22Rv1 (cell line): ENCODE measurements around the gene TNFRSF21.

Experiments
- H3K27ac ChIP-seq: fragments of 450-650 bp; 2 replicates; pipeline ENCODE4 v1.5.1; 2017
- CTCF ChIP-seq: fragments of 450-650 bp; IDR thresholded peaks from 2 replicates; pipeline ENCODE4 v1.5.1; 2017; ENCODE audit warnings: mild to moderate bottlenecking
- ZFX ChIP-seq: fragments of 450-650 bp; IDR thresholded peaks from 2 replicates; pipeline ENCODE4 v1.6.1; 2017; ENCODE audit warnings: antibody characterized with exemption, borderline replicate concordance

The TNFRSF21 gene

GRCh38 chr6:47187113-47187512 is 122.6 kb downstream of the TNFRSF21 start:
- no peak overlapping the region for H3K27ac ChIP-seq
- no peak for TF ChIP-seq ZFX
- TF ChIP-seq CTCF = no peak

- TF ChIP-seq ZFX (no peak), CTCF (no peak)
- no peak overlapping the region for H3K27ac ChIP-seq
Observed at GRCh38 chr6:47182291-47182957, 127.3 kb downstream of the TNFRSF21 start.

GRCh38 chr6:47181681-47182080 is 128.0 kb downstream of the TNFRSF21 start:
- H3K27ac ChIP-seq = no peak overlapping the region
- no peak for TF ChIP-seq ZFX
- no peak for TF ChIP-seq CTCF
